Fibroblast of lung (primary cell): ENCODE data around the gene PDIK1L. TPM values are rescaled to one million over a fixed set of nuclear protein-coding genes. Genes with fewer than 3 reads are reported as not detected.

Source experiments
- DNase-seq, 2 donors: peaks; one replicate each; pipeline versions ENCODE4 v3.0.0 to v3.0.0-alpha.2; 2010; ENCODE audit warnings: low read depth in 2 of 2
- H2AFZ ChIP-seq: 2 replicates; pipeline ENCODE4 v1.5.1; 2012; ENCODE audit warnings: low read length, control low read depth, inconsistent platforms
- H3K27ac ChIP-seq: 2 replicates; pipeline ENCODE4 v1.5.1; 2011; ENCODE audit warnings: low read length, control low read depth; ENCODE audit not compliant: insufficient read depth
- H3K27me3 ChIP-seq: 2 replicates; pipeline ENCODE4 v1.5.1; 2011; ENCODE audit warnings: mild to moderate bottlenecking, low read length; ENCODE audit not compliant: control insufficient read depth, insufficient read depth
- H3K36me3 ChIP-seq: 2 replicates; pipeline ENCODE4 v1.5.1; 2011; ENCODE audit warnings: low read length; ENCODE audit not compliant: control insufficient read depth, insufficient read depth
- H3K4me1 ChIP-seq: 2 replicates; pipeline ENCODE4 v1.5.1; 2011; ENCODE audit warnings: low read length; ENCODE audit not compliant: control insufficient read depth, insufficient read depth; ENCODE audit errors: extremely low read depth
- H3K4me2 ChIP-seq: 2 replicates; pipeline ENCODE4 v1.5.1; 2011; ENCODE audit warnings: low read length, control low read depth; ENCODE audit not compliant: insufficient read depth; ENCODE audit errors: extremely low read depth
- H3K4me3 ChIP-seq, 4 experiments: fragments of 200-600 bp in 1 of 4; sonication (generic) in 1 of 4; replicated peaks in 1 of 4; 2 replicates each; pipeline ENCODE4 v1.5.1; 2011 to 2016; ENCODE audit warnings: low read length in 4 of 4, low read depth in 3 of 4, mild to moderate bottlenecking in 3 of 4, control low read depth in 2 of 4, inconsistent platforms in 1 of 4, mixed read lengths in 1 of 4; ENCODE audit not compliant: insufficient read depth in 1 of 4; ENCODE audit errors: control extremely low read depth in 1 of 4
- H3K79me2 ChIP-seq: 2 replicates; pipeline ENCODE4 v1.5.1; 2012; ENCODE audit warnings: mild to moderate bottlenecking, low read length, inconsistent platforms; ENCODE audit not compliant: control insufficient read depth, insufficient read depth
- H3K9ac ChIP-seq: 2 replicates; pipeline ENCODE4 v1.5.1; 2011; ENCODE audit warnings: mild to moderate bottlenecking, low read length, control low read depth; ENCODE audit not compliant: insufficient read depth
- H3K9me3 ChIP-seq: 2 replicates; pipeline ENCODE4 v1.5.1; 2012; ENCODE audit warnings: low read depth, low read length; ENCODE audit not compliant: control insufficient read depth, insufficient read depth
- H4K20me1 ChIP-seq: 2 replicates; pipeline ENCODE4 v1.5.1; 2011; ENCODE audit warnings: low read length; ENCODE audit not compliant: control insufficient read depth, insufficient read depth; ENCODE audit errors: extremely low read depth
- CTCF ChIP-seq, 2 donors: IDR thresholded peaks in 1 of 2; conservative IDR thresholded peaks in 1 of 2; 1 replicate in 1 of 2; 2 replicates in 1 of 2; pipeline ENCODE4 v1.5.1; 2011 to 2012; ENCODE audit warnings: low read length in 2 of 2, control low read depth in 1 of 2, inconsistent platforms in 1 of 2, low read depth in 1 of 2, mild to moderate bottlenecking in 1 of 2
- EZH2 ChIP-seq: IDR thresholded peaks from 2 replicates; pipeline ENCODE4 v1.5.1; 2012; ENCODE audit warnings: low read length, control low read depth, mild to moderate bottlenecking; ENCODE audit errors: missing control alignments
- polyA minus RNA-seq: library from RNA; depleted of rRNA, polyadenylated mRNA; stranded (reverse); fragments of >200 nt; gene quantifications from 2 replicates; pipeline ENCODE4 v1.2.3, GENCODE V29; 2011; ENCODE audit warnings: low replicate concordance
- polyA plus RNA-seq, 2 donors: library from polyadenylated mRNA; depleted of rRNA in 1 of 2; stranded (reverse) in 1 of 2; unstranded in 1 of 2; fragments of >200 nt; gene quantifications; 2 replicates each; pipeline ENCODE4 v1.2.1, GENCODE V29; 2011 to 2012; ENCODE audit warnings: missing spikeins in 1 of 2
- total RNA-seq: library from RNA; depleted of rRNA; stranded (reverse); fragments of >200 nt; gene quantifications from 2 replicates; pipeline ENCODE4 v1.2.1, GENCODE V29; 2014

The PDIK1L gene
- total RNA-seq, result 4.3 and 5.1 TPM in 2 replicates
- polyA plus RNA-seq, result 3.0 and 3.7 TPM in 2 replicates
- 1.3 and 2.0 TPM in 2 replicates for polyA plus RNA-seq (2012)
- 0.20 and 0.26 TPM in 2 replicates for polyA minus RNA-seq

GRCh38 chr1:26111530-26112406 is at the start of gene PDIK1L:
PDIK1L (plus strand) TSS chr1:26111824; CDS start chr1:26114309, 2,485 bp downstream.
- no peak for TF ChIP-seq CTCF (conservative IDR thresholded peaks at IDR 0.05 in 1 of 2, IDR thresholded peaks at IDR 0.05 in 1 of 2; ENCODE audit: low read depth in 1 of 2, low read length in 2 of 2)
- TF ChIP-seq EZH2, result no peak
- Histone ChIP-seq H3K4me2 (peak within 1 kb of the TSS; percentile 94), H3K36me3 (no peaks in the 10 kb centered on the region), H2AFZ (peak within 1 kb of the TSS; percentile 99), H3K27me3 (no peaks in the 10 kb centered on the region), H3K27ac (peak within 1 kb of the TSS; percentile 62), H4K20me1 (no peaks in the 10 kb centered on the region), H3K4me3 (peak within 1 kb of the TSS; percentile 59 to 96 (median 88)), H3K9ac (peak within 1 kb of the TSS; percentile 78), H3K9me3 (no peaks in the 10 kb centered on the region), H3K79me2 (peaks cover 4% of the 10 kb centered on the region), H3K4me1 (no peaks in the 10 kb centered on the region)
- DNase-seq, result peak; percentile 96 to 97

- H3K4me1 ChIP-seq, result no peaks in the 10 kb centered on the region
- no peak overlapping the region for H3K27ac ChIP-seq
- no peak overlapping the region for H3K9ac ChIP-seq
- TF ChIP-seq CTCF (conservative IDR thresholded peaks at IDR 0.05 in 1 of 2, IDR thresholded peaks at IDR 0.05 in 1 of 2; ENCODE audit: low read depth in 1 of 2, low read length in 2 of 2) (no peak), EZH2 (no peak)
- H3K4me3 ChIP-seq, result no peak overlapping the region
- DNase-seq, result no peak
- no peaks in the 10 kb centered on the region for H3K79me2 ChIP-seq
- no peaks in the 10 kb centered on the region for H3K36me3 ChIP-seq
- H3K9me3 ChIP-seq, result no peaks in the 10 kb centered on the region
- no peak overlapping the region for H3K4me2 ChIP-seq
- H2AFZ ChIP-seq, result no peak overlapping the region
- H3K27me3 ChIP-seq, result peaks cover 19% of the 10 kb centered on the region
- no peaks in the 10 kb centered on the region for H4K20me1 ChIP-seq
Observed at GRCh38 chr1:26064553-26064952, 47.1 kb upstream of the PDIK1L start.

- Histone ChIP-seq H3K4me3 (no peak overlapping the region), H2AFZ (no peak overlapping the region), H3K9ac (no peak overlapping the region), H3K4me2 (no peak overlapping the region), H3K36me3 (no peaks in the 10 kb centered on the region), H3K79me2 (no peaks in the 10 kb centered on the region), H3K27me3 (peaks cover 19% of the 10 kb centered on the region), H4K20me1 (no peaks in the 10 kb centered on the region), H3K4me1 (no peaks in the 10 kb centered on the region), H3K27ac (no peak overlapping the region), H3K9me3 (no peaks in the 10 kb centered on the region)
- no peak for DNase-seq
- TF ChIP-seq CTCF (conservative IDR thresholded peaks at IDR 0.05 in 1 of 2, IDR thresholded peaks at IDR 0.05 in 1 of 2; ENCODE audit: low read depth in 1 of 2, low read length in 2 of 2) (no peak), EZH2 (no peak)
Observed at GRCh38 chr1:26066160-26066559, 45.5 kb upstream of the PDIK1L start.
